NB4 (cell line): ENCODE measurements around the gene SLC22A23.

Source experiments
- CTCF ChIP-seq: IDR thresholded peaks from one replicate; pipeline ENCODE4 v1.5.1; 2012; ENCODE audit warnings: low read depth, low read length
- MYC ChIP-seq: IDR thresholded peaks from 2 replicates; pipeline ENCODE4 v1.6.1; 2011; ENCODE audit warnings: low read depth, low read length
- POLR2A ChIP-seq: IDR thresholded peaks from 2 replicates; pipeline ENCODE4 v1.6.1; 2011; ENCODE audit warnings: mild to moderate bottlenecking; ENCODE audit not compliant: insufficient read length; ENCODE audit errors: extremely low read depth

- no peak for TF ChIP-seq CTCF
- TF ChIP-seq POLR2A: no peak
- TF ChIP-seq MYC: no peak
Observed at GRCh38 chr6:3386374-3386857, 70.4 kb downstream of the SLC22A23 start.
